GM12891 (cell line): Measurements from ENCODE around the gene KIF15.

Experiments
- POLR2A ChIP-seq: IDR thresholded peaks from 2 replicates; pipeline ENCODE4 v1.6.1; 2011; ENCODE audit warnings: low read depth, low read length, control low read depth
- POLR2AphosphoS5 ChIP-seq: IDR thresholded peaks from 2 replicates; pipeline ENCODE4 v1.6.1; 2011; ENCODE audit warnings: low read depth, low read length, control low read depth
- POU2F2 ChIP-seq: IDR thresholded peaks from 2 replicates; pipeline ENCODE4 v1.6.1; 2011; ENCODE audit warnings: low read depth, mild to moderate bottlenecking, control low read depth, low read length, moderate library complexity
- SPI1 ChIP-seq: IDR thresholded peaks from 2 replicates; pipeline ENCODE4 v1.6.1; 2011; ENCODE audit warnings: low read depth, low read length, control low read depth
- TAF1 ChIP-seq: IDR thresholded peaks from 2 replicates; pipeline ENCODE4 v1.6.1; 2011; ENCODE audit warnings: low read depth, low read length, control low read depth

DNA sequence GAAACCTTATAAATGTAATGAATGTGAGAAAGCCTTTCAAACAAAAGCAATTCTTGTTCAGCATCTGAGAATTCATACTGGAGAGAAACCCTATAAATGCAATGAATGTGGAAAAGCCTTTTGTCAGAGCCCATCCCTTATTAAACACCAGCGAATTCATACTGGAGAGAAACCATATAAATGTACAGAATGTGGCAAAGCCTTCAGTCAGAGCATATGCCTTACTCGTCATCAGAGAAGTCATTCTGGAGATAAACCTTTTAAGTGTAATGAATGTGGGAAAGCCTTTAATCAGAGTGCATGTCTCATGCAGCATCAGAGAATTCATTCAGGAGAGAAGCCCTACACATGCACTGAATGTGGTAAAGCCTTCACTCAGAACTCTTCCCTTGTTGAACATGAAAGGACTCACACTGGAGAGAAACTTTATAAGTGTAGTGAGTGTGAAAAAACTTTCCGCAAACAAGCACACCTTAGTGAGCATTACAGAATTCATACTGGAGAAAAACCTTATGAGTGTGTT, 26.9 kb upstream of the KIF15 start:
- TF ChIP-seq TAF1 (no peak), POLR2A (no peak), POLR2AphosphoS5 (no peak), SPI1 (no peak), POU2F2 (no peak)
